ENCODE data around the gene ADGRG1.

ADGRG1 gene

GRCh38 chr16:57648581-57649442 lies 20.4 kb downstream of the ADGRG1 start:
- DNase-seq (ENCODE audit: low read depth) = peak; percentile 76

- no peak for DNase-seq (ENCODE audit: low read depth)
Observed at GRCh38 chr16:57649443-57649751, 21.0 kb downstream of the ADGRG1 start.

- no peak for DNase-seq (ENCODE audit: low read depth)
Observed at GRCh38 chr16:57649846-57650245, 21.4 kb downstream of the ADGRG1 start.

GRCh38 chr16:57651344-57652333 lies 23.2 kb downstream of the ADGRG1 start:
- no peak for DNase-seq (ENCODE audit: low read depth)

- DNase-seq (ENCODE audit: low read depth) = no peak
Observed at GRCh38 chr16:57652695-57653471, 24.5 kb downstream of the ADGRG1 start.

- DNase-seq (ENCODE audit: low read depth) = no peak
Observed at GRCh38 chr16:57653936-57654335, 25.5 kb downstream of the ADGRG1 start.

- no peak for DNase-seq (ENCODE audit: low read depth)
Observed at GRCh38 chr16:57656342-57656955, 28.0 kb downstream of the ADGRG1 start.

- DNase-seq (ENCODE audit: low read depth) = no peak
Observed at GRCh38 chr16:57657228-57657627, 28.8 kb downstream of the ADGRG1 start.

- no peak for DNase-seq (ENCODE audit: low read depth)
Observed at GRCh38 chr16:57658130-57658877, 29.9 kb downstream of the ADGRG1 start.

- DNase-seq (ENCODE audit: low read depth) = no peak
Observed at GRCh38 chr16:57658878-57659674, 30.6 kb downstream of the ADGRG1 start.

GRCh38 chr16:57660715-57661463 lies 32.5 kb downstream of the ADGRG1 start:
- DNase-seq (ENCODE audit: low read depth) = no peak

GRCh38 chr16:57661510-57661909 lies 33.1 kb downstream of the ADGRG1 start:
- DNase-seq (ENCODE audit: low read depth) = no peak

- DNase-seq (ENCODE audit: low read depth) = no peak
Observed at GRCh38 chr16:57661936-57662906, 33.8 kb downstream of the ADGRG1 start.

GRCh38 chr16:57663436-57663835 lies 35.0 kb downstream of the ADGRG1 start:
- no peak for DNase-seq (ENCODE audit: low read depth)

- no peak for DNase-seq (ENCODE audit: low read depth)
Observed at GRCh38 chr16:57663917-57664661, 35.7 kb downstream of the ADGRG1 start.

- DNase-seq (ENCODE audit: low read depth) = no peak
Observed at GRCh38 chr16:57664662-57665025, 36.2 kb downstream of the ADGRG1 start.

GRCh38 chr16:57665541-57665940 lies 37.1 kb downstream of the ADGRG1 start:
- DNase-seq (ENCODE audit: low read depth) = no peak

All from activated T-helper 1 cell treated with Interleukin-2 at 50 U/mL for 16 hours (primary cell).